ENCODE measurements around the gene RNF207.

The RNF207 gene

DNA sequence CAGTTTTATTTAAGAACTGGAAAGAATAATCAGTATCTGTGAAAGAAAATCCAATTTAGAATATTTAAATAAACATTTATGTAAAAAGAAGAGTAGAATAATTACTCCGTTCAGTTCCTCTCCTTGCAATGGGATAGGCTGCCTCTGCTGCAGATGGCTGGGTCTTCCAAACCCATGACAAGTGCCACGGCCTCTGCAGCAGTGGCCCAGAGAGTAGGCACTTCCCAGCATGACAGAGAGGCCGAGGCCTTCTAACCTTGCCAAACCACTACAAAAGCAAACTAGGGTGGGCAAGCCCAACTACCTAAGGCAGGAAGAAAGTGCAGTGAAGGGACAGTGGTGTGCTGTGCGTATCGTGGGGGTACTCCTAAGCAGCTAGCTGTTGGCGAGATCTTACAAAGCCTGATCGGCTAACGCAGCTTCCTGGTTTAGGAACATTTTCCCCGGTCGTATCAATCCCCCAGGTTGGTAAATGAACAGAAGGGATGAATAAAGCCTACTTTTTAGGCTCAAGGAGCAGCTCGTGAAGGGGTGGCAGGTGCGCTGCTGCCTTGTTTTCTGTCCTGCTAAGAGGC is 15.4 kb downstream of the RNF207 start:
- Histone ChIP-seq H3K36me3 (peaks cover 43 to 66% (median 61%) of the 10 kb centered on the region in 11 experiments), H3K4me2 (no peak overlapping the region), H3K9me3 (replicated peaks in 1 of 11) (no peaks in the 10 kb centered on the region), H4K20me1 (peaks cover 0 to 43% (median 13%) of the 10 kb centered on the region in 11 experiments; a peak in 12 of 22 replicates), H3K4me3 (no peak overlapping the region), H3K27ac (0 out of 22 replicates have a peak overlapping the region, but pooled peaks of 1 of the 11 experiments have one; percentile 1), H3K4me1 (peaks cover 30 to 53% (median 42%) of the 10 kb centered on the region in 10 experiments), H3K9ac (peak overlapping the region in 1 of 11 experiments; percentile 1; a peak in 1 of 22 replicates), H3K27me3 (no peaks in the 10 kb centered on the region)
- no peak for TF ChIP-seq Cebpa-rat (IDR thresholded peaks at IDR 0.05)

DNA sequence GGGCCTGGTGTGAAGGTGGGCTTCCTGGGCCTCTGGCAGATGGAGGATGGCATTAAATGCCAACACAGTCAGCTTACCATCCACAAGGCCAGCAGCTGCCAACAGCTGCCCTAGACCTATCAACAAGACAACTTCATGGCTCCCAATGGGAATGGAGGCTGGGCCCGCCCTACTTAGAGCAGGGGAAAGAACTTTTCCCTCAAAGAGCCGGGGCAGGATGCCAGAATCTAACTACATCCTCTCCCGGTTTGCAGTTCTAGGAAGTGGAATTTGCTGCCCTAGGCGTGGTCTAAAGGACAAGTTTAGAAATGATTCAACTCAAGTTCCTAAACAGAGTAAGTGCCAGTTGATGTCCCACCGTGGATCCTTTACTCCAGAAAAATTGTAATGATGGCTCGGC is 16.7 kb downstream of the RNF207 start:
- H3K4me2 ChIP-seq: peak overlapping the region in 3 of 11 experiments; percentile 18 to 58 (median 56); a peak in 6 of 22 replicates
- peaks cover 56 to 80% (median 75%) of the 10 kb centered on the region in 11 experiments for H3K36me3 ChIP-seq
- peaks cover 0 to 50% (median 18%) of the 10 kb centered on the region in 11 experiments; a peak in 12 of 22 replicates for H4K20me1 ChIP-seq
- no peak overlapping the region for H3K27ac ChIP-seq
- no peaks in the 10 kb centered on the region for H3K27me3 ChIP-seq
- 0 out of 22 replicates have a peak overlapping the region, but pooled peaks of 1 of the 11 experiments have one; percentile 15 for H3K9ac ChIP-seq
- H3K4me1 ChIP-seq: peaks cover 30 to 55% (median 43%) of the 10 kb centered on the region in 10 experiments
- TF ChIP-seq Cebpa-rat (IDR thresholded peaks at IDR 0.05): no peak
- H3K4me3 ChIP-seq: no peak overlapping the region
- H3K9me3 ChIP-seq (replicated peaks in 1 of 11): no peaks in the 10 kb centered on the region

DNA sequence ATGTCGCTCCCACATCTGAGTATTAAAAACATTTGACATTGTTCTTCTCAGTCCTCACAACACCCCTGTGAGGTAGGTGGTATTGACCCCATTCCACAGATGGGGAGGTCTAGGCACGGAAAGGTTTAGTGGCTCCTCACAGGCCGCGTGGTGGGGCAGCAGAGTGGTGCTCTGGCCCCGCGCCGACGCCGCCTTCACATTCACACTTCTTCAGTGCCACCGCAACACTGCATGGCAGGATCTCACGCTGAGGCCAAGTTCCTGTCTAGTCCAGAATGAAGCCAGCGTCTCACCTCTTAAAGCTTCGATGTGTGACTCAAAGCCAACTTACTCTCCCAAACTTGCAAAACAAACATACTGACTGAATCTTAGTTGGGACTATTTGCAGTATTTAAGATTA is 17.7 kb downstream of the RNF207 start:
- no peak overlapping the region for H3K27ac ChIP-seq
- no peak for TF ChIP-seq Cebpa-rat (IDR thresholded peaks at IDR 0.05)
- no peak overlapping the region for H3K9ac ChIP-seq
- H3K4me2 ChIP-seq: no peak overlapping the region
- peaks cover 24 to 55% (median 43%) of the 10 kb centered on the region in 10 experiments for H3K4me1 ChIP-seq
- no peaks in the 10 kb centered on the region for H3K27me3 ChIP-seq
- peaks cover 66 to 89% (median 85%) of the 10 kb centered on the region in 11 experiments for H3K36me3 ChIP-seq
- no peaks in the 10 kb centered on the region for H3K9me3 ChIP-seq (replicated peaks in 1 of 11)
- H3K4me3 ChIP-seq: no peak overlapping the region
- peaks cover 0 to 50% (median 18%) of the 10 kb centered on the region in 11 experiments; a peak in 12 of 22 replicates for H4K20me1 ChIP-seq

- Histone ChIP-seq H3K27me3 (no peaks in the 10 kb centered on the region), H4K20me1 (peaks cover 0 to 52% (median 18%) of the 10 kb centered on the region in 11 experiments; a peak in 12 of 22 replicates), H3K9ac (0 out of 22 replicates have a peak overlapping the region, but pooled peaks of 1 of the 11 experiments have one; percentile 18), H3K4me1 (peaks cover 13 to 44% (median 32%) of the 10 kb centered on the region in 10 experiments), H3K36me3 (peaks cover 75 to 100% (median 96%) of the 10 kb centered on the region in 11 experiments), H3K9me3 (replicated peaks in 1 of 11) (no peaks in the 10 kb centered on the region), H3K4me3 (no peak overlapping the region), H3K4me2 (no peak overlapping the region), H3K27ac (no peak overlapping the region)
- no peak for TF ChIP-seq Cebpa-rat (IDR thresholded peaks at IDR 0.05)
Observed at GRCh38 chr1:6224718-6225117, 18.8 kb downstream of the RNF207 start.

- Histone ChIP-seq H4K20me1 (peaks cover 0 to 59% (median 18%) of the 10 kb centered on the region in 11 experiments; a peak in 12 of 22 replicates), H3K4me3 (no peak overlapping the region), H3K4me2 (peak overlapping the region in 2 of 11 experiments; percentile 10 to 15; a peak in 2 of 22 replicates), H3K9me3 (replicated peaks in 1 of 11) (no peaks in the 10 kb centered on the region), H3K36me3 (peaks cover 80 to 100% (median 99%) of the 10 kb centered on the region in 11 experiments), H3K27me3 (no peaks in the 10 kb centered on the region), H3K9ac (peak overlapping the region in 7 of 11 experiments; percentile 0 to 39 (median 15); a peak in 6 of 22 replicates), H3K27ac (no peak overlapping the region), H3K4me1 (peaks cover 13 to 36% (median 26%) of the 10 kb centered on the region in 10 experiments)
- no peak for TF ChIP-seq Cebpa-rat (IDR thresholded peaks at IDR 0.05)
Observed at GRCh38 chr1:6225651-6226050, 19.7 kb downstream of the RNF207 start.

DNA sequence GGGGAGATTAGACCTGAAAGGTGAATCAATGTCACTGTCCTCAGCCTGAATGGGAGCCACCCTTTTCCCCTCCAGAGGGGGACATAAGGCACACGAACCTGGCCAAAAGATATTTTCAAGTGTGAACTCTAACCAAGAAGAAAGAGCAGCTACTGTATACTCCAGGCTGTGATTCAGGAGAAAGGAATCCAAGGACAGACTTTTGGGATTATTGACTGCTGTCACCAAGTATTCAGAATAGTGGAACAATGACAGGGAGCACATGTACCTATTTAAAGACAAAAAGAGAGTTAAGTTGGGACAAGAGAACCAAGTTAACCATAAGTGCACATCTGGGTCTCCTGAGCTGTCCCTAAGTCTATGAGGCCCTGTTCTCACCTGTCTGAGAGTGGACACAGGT is 27.5 kb downstream of the RNF207 start:
- peak overlapping the region in 8 of 11 experiments; percentile 15 to 94 (median 88); a peak in 11 of 22 replicates for H3K9ac ChIP-seq

GRCh38 chr1:6234502-6235295 is 28.8 kb downstream of the RNF207 start:
- H3K27ac ChIP-seq: peak overlapping the region in 10 of 11 experiments; percentile 62 to 90 (median 84); a peak in 20 of 22 replicates
- H3K9ac ChIP-seq: peak overlapping the region; percentile 81 to 94 (median 89)
- peak overlapping the region; percentile 83 to 98 (median 93) for H3K4me2 ChIP-seq
- H3K36me3 ChIP-seq: peaks cover 42 to 50% (median 48%) of the 10 kb centered on the region in 11 experiments
- H4K20me1 ChIP-seq: peaks cover 0 to 38% (median 14%) of the 10 kb centered on the region in 11 experiments; a peak in 14 of 22 replicates
- peaks cover 21 to 47% (median 38%) of the 10 kb centered on the region in 10 experiments for H3K4me1 ChIP-seq
- peaks cover 0 to 8% (median 4%) of the 10 kb centered on the region in 11 experiments; a peak in 12 of 22 replicates for H3K27me3 ChIP-seq
- TF ChIP-seq Cebpa-rat (IDR thresholded peaks at IDR 0.05): no peak
- H3K9me3 ChIP-seq (replicated peaks in 1 of 11): peaks cover 0 to 8% (median 0%) of the 10 kb centered on the region in 11 experiments; a peak in 2 of 22 replicates
- H3K4me3 ChIP-seq: peak overlapping the region; percentile 71 to 97 (median 85)

More for the DNA sequence above, 27.5 kb downstream of the RNF207 start:
- peaks cover 0 to 8% (median 0%) of the 10 kb centered on the region in 11 experiments; a peak in 2 of 22 replicates for H3K9me3 ChIP-seq (replicated peaks in 1 of 11)
- no peaks in the 10 kb centered on the region for H3K27me3 ChIP-seq
- H3K27ac ChIP-seq: no peak overlapping the region
- peaks cover 56 to 63% (median 61%) of the 10 kb centered on the region in 11 experiments for H3K36me3 ChIP-seq
- no peak overlapping the region for H3K4me3 ChIP-seq
- no peak overlapping the region for H3K4me2 ChIP-seq
- H3K4me1 ChIP-seq: peaks cover 10 to 33% (median 27%) of the 10 kb centered on the region in 10 experiments
- peaks cover 0 to 43% (median 10%) of the 10 kb centered on the region in 11 experiments; a peak in 14 of 22 replicates for H4K20me1 ChIP-seq
- no peak for TF ChIP-seq Cebpa-rat (IDR thresholded peaks at IDR 0.05)

GRCh38 chr1:6235296-6235677 is 29.4 kb downstream of the RNF207 start:
- peak overlapping the region; percentile 25 to 90 (median 84); a peak in 21 of 22 replicates for H3K27ac ChIP-seq
- peak overlapping the region; percentile 81 to 94 (median 89) for H3K9ac ChIP-seq
- peak overlapping the region; percentile 71 to 97 (median 85) for H3K4me3 ChIP-seq
- TF ChIP-seq Cebpa-rat (IDR thresholded peaks at IDR 0.05): no peak
- H4K20me1 ChIP-seq: peaks cover 0 to 33% (median 14%) of the 10 kb centered on the region in 11 experiments; a peak in 14 of 22 replicates
- H3K27me3 ChIP-seq: peaks cover 5 to 14% (median 10%) of the 10 kb centered on the region in 11 experiments
- H3K9me3 ChIP-seq (replicated peaks in 1 of 11): peaks cover 0 to 8% (median 0%) of the 10 kb centered on the region in 11 experiments; a peak in 2 of 22 replicates
- peaks cover 36 to 44% (median 42%) of the 10 kb centered on the region in 11 experiments for H3K36me3 ChIP-seq
- peaks cover 21 to 53% (median 44%) of the 10 kb centered on the region in 10 experiments for H3K4me1 ChIP-seq
- peak overlapping the region; percentile 83 to 98 (median 93) for H3K4me2 ChIP-seq
